ENCODE measurements around the gene TMEM179.

The TMEM179 gene

DNA sequence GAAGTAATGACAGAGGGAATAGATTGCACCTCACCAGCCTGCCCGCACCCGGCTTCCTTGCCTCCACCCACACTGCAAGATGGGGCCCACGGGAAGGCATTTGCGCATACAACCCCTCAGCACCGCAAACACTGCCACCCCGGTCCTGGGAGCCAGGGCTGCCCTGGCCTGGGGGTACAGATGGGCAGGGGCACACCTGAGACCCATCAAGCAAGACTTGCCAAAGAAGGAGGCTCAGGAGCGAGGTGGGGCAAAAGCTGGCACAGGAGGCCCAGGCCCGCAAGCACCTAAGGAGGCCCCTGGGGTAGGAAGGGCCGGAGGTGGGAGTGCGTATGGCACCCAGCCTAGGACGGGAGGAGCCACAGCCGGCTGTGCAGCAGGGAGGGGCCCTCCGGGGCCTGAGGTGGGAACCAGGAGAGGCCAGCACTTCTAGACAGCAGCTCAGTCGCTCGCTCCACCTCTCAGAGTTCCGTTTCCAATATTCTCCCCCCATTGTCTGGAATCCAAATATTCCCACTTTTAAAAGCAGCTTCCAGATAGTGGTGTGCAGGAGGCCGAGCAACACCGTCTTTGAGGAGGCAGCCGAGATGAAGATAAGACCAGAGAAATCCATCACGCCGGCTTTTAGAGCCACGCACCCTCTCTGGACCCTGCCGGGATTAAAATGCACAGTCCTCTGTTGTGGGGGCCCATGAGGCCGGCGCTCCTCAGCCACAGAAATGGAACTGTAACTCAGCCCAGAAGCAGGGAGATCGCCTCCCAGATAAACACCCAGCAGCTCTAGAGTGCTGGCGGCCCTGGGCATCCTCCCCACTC is 37.2 kb downstream of the TMEM179 start:
- DNase-seq, result no peak

DNA sequence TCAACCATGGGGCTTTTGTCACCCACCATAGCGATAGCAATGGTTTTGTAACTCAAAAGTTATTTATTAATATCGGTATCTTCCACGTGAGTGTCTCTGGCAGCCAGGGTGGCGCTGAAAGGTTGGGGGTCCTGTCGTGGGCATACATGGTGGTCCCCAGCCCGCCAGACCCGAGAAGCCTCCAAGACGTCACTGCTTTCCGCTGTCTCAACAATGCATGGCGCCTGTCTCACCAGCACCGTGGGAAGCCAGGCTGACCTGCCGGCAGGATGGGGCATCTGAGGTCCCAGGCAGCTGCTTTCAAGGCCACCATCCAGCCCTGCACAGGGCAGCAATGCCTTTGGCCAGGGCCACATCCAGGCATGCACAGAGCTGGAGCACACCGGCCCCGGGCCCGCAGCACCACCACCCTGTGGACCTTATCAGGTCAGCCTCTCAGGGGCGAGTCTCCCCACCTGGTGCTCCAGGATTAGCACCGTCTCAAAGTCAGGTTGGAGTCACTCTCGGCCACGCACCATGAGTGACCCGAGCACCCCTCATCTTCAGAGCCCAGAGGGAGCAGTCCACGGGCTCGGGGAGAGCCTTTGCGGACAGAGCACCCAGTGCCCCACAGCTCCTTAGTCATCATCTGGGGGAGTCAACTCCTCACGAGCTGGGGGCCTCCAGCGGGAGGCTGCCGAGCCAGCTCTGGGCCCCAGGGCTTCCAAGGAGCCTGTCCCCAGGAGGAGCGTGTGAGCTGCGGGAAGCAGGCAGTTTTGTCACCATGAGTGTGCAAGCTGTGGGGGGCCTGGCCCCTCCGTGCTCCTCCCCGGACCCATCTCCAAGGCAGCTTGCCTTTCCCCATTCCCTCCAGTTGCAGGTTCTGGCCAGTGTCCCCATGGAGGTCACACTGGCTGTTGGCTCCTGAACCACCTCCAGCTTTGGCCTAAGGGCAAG is 39.6 kb downstream of the TMEM179 start:
- no peak for DNase-seq

DNA sequence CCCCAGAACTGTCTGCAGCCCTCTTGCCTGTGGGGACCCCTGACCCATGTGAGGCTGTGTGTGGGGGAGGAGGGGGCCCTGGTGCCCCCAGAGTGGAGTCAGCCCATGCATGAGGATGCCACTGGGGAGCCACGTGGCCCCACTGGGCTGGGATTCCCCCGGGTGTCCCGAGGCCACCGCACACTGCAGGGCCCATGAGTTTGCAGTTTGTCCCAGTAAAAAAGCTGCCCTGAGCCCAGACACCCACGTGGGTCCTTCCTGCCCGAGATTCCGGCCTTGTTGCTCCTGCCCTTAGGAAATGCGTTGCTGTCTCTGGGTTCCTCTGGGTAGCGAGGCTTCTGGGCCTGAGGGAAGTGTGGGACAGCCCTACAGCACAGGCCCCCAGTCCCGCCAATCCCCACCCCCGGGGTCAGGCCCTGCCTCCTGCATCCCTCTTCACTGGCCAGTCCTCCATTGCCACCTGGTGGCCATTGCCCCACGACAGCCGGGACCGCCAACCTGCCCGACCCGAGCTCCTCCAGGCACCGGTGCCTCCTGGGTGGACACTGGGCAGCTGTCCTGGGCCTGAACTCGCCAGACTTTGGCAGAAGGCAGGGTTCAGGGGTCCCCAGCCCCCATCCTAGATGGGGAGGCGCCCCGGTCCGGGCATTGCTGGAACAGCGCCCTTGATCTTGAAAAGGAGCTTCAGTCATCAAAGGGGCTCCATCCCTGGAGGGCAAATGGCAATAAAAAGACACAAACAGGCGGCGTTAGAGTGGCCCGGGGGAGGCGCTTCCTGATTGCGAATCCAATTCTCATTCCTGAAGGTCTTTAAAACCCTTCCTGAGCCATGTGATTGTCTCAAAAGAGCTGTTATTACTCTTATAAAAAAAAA is 40.6 kb downstream of the TMEM179 start:
- DNase-seq, result peak; percentile 36

DNA sequence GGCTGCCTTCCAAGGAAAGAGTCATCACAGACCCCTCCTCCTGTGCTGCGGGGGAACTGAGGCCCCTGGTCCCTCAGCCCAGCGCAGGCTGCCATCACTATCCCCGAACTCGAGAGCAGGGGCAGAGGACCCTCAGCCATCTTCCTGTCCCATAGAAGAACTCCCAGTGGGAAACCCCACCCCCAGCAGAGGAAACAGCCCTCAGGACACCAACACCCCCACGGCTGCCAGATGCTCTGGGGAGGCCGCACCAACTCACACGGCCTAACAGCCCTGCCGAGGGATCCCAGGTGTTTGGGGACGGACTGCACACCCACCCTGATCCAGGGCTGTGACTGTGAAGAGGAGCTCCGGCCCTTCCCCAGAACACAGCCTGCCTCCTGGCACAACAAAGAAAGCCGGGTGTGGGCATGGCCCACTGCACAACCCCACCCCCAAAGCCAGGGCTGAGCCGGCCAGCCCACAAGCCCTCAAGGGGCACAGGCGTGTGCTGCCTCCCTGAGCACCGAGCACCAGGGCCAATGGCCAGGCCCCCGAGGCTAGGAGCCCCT is 41.3 kb downstream of the TMEM179 start:
- no peak for DNase-seq

DNA sequence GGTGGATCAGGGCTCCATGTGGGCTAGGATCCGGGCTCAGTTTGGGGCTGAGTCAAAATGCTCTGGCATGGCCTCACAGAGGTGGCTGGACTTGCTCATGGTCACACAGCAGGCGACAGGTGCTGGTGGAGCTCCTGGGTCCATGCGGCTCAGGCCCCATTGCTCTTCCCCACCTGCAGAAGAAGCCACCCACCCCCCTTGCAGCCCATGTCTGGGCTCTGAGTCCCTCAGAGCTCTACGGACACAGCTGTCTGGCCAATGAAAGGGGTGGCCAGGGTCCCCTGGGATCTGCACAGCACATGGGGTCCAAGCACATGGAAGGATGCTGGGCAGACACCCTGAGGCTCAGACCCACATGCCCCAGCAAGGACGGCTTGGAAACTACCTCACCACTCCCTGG is 42.0 kb downstream of the TMEM179 start:
- DNase-seq, result no peak

DNA sequence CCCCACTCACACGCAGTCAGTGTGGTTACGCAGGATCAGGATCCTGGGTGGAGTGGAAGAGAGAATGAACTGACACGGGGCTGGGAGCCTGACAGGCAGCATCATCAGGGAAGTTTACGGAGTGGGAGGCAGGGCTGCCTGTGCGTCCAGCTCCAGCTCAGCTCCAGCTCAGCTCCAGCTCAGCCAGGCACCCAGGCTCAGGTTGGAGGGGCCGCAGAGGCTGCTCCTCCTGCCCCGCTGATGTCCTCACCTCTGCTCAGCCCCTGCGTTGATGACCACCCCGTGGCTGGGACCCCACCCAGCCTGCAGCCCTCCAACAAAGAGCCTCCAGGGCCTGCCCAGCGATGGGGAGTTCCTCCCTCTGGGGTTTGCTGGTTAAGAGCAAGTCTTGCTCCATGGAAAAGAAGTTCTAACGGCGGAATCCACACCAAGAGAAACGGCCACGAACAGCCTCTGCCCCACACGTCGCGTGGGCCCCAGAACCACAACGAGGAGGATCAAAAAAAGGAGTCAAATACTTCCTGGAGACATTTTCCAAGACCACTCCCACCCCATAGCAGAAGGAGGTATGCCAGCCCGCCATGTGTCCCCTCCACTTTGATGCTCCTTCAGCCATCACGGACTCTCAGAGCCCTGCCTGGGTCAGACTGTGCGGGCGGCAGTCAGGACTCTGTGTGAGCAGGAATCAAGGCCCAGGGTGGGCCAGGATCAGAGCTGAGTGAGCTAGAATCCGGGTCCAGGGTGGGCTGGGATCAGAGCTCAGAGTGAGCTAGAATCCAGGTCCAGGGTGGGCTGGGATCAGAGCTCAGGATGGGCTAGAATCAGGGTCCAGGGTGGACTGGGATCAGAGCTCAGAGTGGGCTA is 42.7 kb downstream of the TMEM179 start:
- no peak for DNase-seq

DNA sequence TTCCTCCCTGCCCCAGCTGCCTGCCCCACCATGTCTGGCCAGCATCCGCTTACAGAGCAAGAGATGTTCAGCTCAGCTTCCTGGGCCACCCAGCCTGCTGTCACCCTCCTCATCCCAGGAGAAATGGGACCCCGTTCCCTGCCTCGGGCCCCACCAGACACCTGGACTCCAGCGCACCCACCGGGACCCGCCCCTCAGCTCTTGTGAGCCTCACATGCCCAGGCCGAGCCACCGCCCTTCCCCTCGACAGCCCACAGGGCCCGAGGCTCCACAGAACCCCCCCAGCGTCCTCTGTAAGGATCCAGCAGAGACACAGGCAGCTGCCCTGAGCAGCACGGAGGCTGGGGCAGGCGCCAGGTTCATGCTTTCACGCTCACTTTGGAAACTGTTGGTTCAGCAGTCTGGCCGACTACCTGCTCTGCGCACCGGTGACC is 43.4 kb downstream of the TMEM179 start:
- no peak for DNase-seq

DNA sequence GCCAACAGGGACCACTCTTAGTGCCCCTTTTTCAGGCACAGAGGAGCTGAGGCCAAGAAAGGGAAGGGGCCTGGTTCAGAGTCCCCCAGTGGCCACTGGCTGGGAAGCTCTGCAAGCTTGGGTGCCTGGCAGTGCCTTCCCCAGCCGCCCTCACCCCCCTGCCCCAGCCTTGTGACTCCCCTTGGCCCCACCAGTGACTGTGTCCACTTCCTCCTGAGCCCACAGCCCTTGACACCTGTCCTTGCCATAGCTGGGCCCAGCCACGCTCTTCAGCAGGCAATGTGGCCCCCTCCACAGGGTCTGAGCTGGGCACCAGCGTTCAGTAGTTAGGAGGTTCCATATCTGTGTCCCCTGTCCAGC is 44.0 kb downstream of the TMEM179 start:
- no peak for DNase-seq

DNA sequence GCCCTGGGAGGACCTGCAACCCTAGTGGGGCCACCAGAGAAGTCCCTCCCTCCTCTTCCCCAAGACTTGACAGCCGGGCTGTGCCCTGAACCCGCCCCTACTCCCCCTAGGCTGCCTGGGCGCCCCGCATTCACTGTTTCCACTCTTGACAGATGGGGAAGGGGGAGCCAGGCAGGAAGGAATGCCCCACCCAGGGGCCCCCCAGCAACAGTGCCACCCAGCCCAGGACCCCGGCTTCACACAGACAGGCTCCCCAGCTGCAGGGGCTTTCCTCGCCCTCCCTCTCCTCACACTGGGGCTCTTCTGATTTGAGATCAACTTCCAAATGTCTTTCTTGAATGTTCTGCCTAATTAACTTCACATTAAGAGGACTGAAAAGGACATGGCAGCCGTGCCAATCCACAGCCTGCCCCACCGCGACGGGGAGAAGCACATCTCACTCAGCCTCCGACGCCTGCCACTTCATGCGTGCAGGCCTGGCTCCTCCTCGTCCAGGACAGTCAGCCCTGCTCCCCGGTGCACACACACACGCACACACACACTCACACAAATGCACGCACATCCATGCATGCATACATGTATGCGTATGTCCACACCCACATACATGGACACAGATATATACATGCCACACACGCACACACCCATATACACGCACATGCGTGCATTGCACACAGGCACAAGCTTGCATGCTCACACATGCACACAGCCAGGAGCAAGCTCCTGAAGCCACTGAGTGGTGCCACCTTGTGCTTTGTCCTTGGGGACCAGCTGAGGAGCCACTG is 44.6 kb downstream of the TMEM179 start:
- DNase-seq, result no peak

DNA sequence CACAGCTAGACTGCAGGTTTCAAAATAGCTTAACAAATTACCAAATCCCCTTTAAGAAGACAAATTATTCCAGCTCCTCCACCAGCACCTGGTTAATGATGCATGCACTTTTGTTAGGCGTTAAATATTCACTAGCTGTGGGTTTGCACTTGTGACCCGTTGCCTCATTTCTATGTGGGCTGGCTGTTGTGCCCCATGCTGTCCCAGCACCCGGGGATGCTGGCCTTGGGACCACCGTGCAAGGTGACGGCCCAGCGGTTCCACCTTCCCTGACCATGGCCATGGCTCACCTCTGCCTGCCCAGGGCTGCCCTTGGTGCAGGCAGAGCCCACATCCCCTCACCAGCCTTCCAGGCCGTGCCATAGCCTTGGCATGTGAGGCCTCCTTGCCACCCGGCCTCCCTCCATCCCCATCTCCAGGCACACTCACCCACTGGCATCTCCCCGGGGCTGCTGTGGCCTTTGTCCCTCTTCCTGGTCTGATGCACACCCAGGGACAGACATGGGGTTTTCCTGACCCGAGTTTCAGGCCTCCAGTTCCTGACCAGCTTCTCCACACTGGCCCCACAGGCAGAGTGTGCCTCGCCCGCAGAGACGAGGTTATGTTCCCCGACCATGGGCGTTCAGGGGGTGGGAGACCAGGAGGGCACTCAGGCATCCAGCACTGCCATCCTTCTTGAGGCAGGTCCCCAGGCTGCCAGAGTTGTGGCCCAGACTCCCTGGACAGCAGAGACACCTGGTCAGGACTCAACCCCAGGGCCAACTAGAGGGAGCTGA is 45.4 kb downstream of the TMEM179 start:
- no peak for DNase-seq

DNA sequence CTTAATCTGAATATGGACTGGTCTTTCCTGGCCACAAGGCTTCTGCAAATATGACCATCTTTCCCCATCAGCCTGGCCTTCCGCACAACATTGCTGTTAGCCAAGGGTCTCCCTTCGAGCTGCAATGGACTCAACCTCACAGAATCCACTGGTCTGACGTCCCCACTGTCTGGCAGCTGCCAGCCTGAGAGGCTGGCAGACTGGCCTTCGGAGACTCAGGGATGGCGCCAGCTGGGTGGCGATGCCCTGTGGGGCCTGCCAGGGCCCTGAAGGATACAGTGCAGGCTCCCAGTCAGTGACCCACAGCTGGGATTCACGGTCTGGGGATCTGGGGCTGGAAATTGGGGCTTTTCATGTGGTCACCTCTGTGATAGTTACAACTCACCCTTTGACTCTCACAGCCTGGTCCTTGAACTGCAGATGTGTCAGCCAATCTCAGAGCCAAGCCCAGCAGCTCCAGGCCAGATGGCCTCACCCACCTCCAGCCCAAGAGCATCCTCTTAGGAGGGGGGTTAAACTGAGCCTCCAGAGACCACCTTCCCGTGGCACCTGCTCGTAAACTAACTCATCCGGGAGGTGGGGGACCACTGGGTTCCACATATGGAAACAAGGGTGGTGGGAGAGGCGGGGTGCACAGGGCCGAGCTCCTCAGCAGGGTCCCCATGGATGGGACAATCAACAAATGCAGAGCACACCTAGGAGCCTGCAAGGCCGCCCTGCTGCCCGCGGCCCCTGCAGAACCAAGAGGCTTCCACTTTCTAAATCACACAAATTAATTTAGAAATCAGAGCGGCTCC is 46.1 kb downstream of the TMEM179 start:
- no peak for DNase-seq

DNA sequence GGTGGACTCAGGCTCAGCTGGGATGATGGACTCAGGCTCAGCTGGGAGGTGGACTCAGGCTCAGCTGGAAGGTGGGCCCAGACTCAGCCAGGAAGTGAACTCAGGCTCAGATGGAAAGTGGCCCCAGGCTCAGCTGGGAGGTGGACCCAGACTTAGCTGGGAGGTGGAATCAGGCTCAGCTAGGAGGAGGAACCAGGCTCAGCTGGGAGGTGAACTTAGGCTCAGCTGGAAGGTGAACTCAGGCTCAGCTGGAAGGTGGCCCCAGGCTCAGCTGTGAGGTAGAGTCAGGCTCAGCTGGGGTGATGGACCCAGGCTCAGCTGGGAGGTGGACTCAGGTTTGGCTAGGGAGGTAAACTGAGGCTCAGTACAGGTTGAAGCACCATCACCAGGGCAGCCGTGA is 46.8 kb downstream of the TMEM179 start:
- no peak for DNase-seq

DNA sequence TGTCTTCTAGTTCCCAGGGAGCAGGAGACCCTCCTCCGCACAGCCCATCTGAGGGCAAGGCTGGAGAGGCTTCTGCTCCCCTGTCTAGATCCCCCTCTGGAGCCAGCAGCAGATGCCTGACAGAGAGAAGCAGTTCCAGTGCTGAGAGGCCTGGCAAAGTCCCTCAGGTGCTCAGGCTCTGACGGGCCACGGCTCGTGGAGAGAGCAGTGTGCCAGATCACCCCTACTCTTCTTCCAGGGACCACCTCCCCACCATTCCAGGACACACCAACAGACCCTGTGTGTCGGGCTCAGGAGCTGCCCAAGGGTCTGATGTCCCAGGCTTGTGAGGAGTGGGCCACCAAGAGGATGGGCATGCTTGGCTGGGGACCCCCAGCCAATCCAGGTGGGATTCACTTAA is 47.5 kb downstream of the TMEM179 start:
- DNase-seq, result no peak

DNA sequence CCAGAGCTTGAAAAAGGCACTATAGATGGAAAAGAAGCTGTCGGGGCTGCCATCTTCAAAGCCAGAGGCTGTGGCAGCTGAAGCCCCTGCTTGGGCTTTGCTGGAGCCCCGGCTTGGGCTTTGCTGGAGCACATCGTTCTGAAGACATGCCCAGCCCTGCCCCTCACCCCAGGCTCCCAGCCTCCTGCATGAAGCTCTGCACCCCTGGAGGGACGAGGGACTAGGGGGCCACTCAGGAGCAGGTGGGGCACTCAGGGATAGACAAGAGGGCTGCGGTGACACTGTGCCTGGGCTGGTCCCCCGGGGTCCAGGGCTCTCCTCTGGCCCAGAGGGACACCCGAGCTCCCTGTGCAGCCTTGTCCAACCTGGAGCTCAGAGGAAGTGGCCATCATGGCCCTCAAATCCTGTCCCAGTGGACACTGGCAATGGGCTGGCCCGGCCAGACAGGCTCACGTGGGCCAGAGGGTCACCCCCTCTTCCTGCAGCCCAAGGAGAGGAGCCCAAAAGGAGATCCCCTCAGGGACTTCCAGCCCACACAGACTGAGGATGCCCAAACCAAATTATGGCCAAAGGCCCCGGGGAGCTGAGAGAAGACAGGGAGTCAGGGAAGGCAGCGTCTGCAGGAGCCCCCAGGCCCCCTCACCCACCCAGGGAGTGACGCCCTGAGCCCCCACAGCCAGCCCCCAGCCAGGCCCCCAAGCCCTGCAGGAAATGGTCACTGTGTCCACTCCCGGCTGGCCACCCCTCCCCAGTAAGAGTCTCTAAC is 48.1 kb downstream of the TMEM179 start:
- no peak for DNase-seq

DNA sequence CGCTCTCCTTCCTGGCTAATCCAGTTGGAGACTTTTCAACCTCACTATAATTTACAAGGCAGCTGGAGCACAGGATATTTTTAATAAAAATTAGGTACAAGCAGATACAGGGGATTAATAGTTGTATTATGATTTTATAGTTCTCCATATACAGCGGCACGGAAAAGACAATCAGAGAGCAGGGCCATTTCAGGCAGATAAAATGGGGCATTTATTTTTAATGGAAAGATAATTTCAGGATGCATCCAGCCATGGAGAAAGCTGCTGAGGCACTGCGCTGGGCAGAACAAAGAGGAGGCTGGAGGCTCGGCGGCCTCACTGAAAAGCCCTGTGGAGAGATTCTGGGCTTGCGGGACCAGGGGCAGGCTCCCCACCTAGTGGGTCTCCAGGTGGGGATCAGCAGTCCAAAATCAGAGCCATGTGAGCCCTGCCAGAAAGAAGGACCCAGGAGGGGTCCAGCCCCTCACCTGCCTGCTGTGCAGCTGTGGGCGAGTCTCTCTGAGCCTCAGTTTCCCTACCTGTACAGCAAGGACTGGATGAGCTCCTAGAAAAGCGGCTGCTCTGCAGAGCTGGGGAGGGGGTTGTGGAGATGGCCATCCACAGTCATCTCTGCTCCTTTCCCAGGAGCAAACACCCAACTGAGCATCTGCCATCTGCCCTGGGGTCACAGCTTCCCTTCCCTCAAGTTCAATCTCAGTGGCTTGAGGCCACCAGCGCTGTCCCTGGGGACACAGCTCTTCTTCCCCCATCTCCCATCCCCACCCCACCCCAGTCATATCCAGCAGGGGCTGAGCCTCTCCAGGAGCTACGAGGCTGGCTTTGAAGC is 48.9 kb downstream of the TMEM179 start:
- DNase-seq, result no peak

DNA sequence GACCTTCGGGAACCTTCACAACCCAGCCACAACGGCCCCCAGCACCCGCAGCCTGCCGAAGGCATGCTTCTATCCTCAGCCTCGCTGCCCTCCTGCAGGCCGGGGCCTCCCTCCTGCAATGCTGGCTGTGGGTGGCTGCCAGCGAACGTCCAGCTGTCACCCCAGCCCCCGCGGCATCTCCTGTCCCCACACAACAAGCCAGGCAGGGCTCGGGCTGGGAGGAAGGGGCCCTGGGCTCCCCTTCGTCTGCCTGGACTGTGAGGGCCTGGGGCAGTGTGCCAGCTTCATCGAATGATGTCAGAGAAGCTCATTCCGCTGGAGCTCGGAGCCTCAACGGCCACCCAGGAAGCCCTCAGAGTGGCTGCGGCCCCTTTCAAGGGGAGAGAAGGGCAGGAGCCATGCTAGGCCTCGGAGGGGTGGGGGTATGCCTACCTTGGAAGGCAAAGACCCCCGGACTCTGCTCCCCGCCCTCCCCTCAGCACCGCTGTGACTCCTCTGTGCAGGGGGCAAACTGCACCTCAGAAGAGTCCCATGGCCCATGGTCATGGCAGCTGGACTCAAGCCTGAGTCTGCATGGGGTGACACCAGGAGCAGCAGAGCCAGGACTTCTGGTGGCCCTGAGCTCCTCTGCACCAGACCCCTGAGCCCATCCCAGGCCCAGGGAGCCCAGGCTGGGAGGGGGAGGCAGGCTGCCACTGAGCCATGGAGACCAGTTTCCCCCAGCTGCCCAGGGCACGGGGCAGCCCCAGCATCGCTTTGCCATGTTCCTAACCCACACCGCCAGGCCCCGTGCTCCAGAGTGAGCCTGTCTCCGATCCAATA is 49.8 kb downstream of the TMEM179 start:
- DNase-seq, result no peak
